Measurements from ENCODE around the gene B3GAT1. TPM values are rescaled to one million over a fixed set of nuclear protein-coding genes. Genes with fewer than 3 reads are reported as not detected.
"Not testable (repeated sequence)": the region's sequence is repeated elsewhere in the genome, so short reads cannot be mapped to it uniquely, and the experiment has no call there.

B3GAT1 gene
- polyA plus RNA-seq, 2 donors, result 0.02 to 0.10 TPM

DNA sequence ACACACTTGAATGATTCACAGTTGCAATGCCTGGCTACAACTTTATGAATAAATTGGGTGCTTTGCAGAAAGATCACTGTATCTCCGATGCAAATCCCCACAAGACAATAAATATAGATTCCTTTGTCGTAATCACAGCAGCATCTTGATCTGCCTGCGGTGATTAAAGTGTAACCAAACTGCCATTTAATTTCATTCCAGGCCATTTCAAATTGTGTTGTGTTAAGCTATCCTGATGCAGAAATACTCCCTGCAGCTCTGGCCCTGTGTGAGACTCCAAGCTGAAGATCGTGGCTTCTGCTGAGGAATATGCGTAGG is 40.8 kb upstream of the B3GAT1 start:
- Histone ChIP-seq H3K4me1 (ENCODE audit: control insufficient read depth in 2 of 2, insufficient read depth in 2 of 2, low read length in 1 of 2) (no peaks in the 10 kb centered on the region), H3K27ac (ENCODE audit: low read depth in 2 of 2, low read length in 1 of 2) (no peak overlapping the region), H3K4me3 (ENCODE audit: low read depth in 1 of 2, low read length in 2 of 2) (no peak overlapping the region), H3K36me3 (ENCODE audit: control insufficient read depth in 2 of 2, insufficient read depth in 2 of 2, low read length in 1 of 2) (no peaks in the 10 kb centered on the region), H3K27me3 (ENCODE audit: control insufficient read depth in 1 of 2, insufficient read depth in 2 of 2, low read length in 2 of 2) (no peaks in the 10 kb centered on the region), H3K9me3 (ENCODE audit: control insufficient read depth in 2 of 2, insufficient read depth in 1 of 2, low read depth in 1 of 2, low read length in 1 of 2) (peaks cover 2 to 12% of the 10 kb centered on the region in 2 donors)
- whole genome bisulfite sequencing, 2 donors, result 83 to 86% methylated on average over 5 of the region's 5 CpGs

DNA sequence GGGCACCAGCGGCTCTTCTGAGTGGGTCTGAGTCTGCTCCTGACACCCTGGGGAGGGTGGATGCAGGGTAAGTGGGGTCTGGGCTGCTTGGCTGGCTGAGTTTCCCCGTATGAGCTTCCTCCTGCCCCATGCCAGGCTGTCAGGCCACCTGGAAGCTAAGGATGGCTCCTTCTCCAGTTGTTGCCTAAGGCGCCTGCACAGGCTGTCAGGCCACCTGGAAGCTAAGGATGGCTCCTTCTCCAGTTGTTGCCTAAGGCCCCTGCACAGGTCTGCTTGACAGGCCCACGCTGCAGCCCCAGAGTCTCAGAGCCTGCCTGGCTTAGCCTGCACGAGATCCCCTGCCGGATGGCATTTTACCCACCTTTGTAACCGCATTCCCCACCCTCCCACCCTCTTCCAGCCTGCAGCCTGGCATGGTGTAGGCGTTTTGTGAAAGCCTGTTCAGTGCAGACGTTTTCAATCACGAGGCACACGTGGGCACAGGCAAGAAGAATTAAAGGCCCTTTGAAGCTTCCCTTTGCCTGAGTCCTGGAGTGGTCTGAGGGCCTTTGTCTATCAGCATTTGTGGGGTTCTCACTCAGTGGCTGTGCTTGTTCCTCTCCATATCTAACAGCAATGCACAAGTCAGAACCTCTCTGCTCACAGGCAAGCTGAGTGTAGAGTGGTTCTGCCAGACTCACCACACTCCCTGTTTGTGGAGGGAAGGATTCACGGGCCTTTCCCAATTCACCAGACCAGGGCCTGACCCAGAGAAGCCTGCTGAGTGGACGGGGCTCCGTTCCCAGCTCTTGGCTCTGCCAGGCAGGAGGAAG is 40.2 kb upstream of the B3GAT1 start:
- H3K27ac ChIP-seq (ENCODE audit: low read depth in 2 of 2, low read length in 1 of 2), result no peak overlapping the region
- WGBS, 2 donors, result 79% methylated on average over 14 of the region's 14 CpGs
- H3K36me3 ChIP-seq (ENCODE audit: control insufficient read depth in 2 of 2, insufficient read depth in 2 of 2, low read length in 1 of 2), result no peaks in the 10 kb centered on the region
- no peak overlapping the region for H3K4me3 ChIP-seq (ENCODE audit: low read depth in 1 of 2, low read length in 2 of 2)
- H3K27me3 ChIP-seq (ENCODE audit: control insufficient read depth in 1 of 2, insufficient read depth in 2 of 2, low read length in 2 of 2), result no peaks in the 10 kb centered on the region
- H3K4me1 ChIP-seq (ENCODE audit: control insufficient read depth in 2 of 2, insufficient read depth in 2 of 2, low read length in 1 of 2), result no peaks in the 10 kb centered on the region
- peaks cover 2 to 10% of the 10 kb centered on the region in 2 donors for H3K9me3 ChIP-seq (ENCODE audit: control insufficient read depth in 2 of 2, insufficient read depth in 1 of 2, low read depth in 1 of 2, low read length in 1 of 2)

DNA sequence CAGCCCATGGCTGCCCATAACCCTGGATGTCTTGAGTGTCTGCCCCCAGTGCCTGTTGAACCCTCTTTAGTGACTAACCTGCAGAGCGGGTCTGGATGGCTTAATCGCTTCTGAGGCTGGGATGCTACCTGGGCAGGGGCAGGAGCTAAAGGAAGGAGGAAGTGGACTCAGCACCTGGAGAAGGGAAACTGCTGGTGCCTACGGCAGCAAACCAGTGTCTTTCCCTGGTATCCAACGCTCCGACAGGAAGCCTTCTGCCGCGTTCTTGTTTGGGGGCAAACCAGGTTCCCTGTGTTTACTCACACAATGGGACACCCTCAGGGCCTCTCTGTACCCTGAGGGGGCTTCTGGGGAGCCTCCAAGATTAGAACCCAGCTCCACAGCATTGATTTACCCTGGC is 38.1 kb upstream of the B3GAT1 start:
- WGBS, 2 donors, result 88 to 89% methylated on average over 7 of the region's 7 CpGs
- Histone ChIP-seq H3K27me3 (ENCODE audit: control insufficient read depth in 1 of 2, insufficient read depth in 2 of 2, low read length in 2 of 2) (no peaks in the 10 kb centered on the region), H3K4me1 (ENCODE audit: control insufficient read depth in 2 of 2, insufficient read depth in 2 of 2, low read length in 1 of 2) (no peaks in the 10 kb centered on the region), H3K4me3 (ENCODE audit: low read depth in 1 of 2, low read length in 2 of 2) (no peak overlapping the region), H3K36me3 (ENCODE audit: control insufficient read depth in 2 of 2, insufficient read depth in 2 of 2, low read length in 1 of 2) (no peaks in the 10 kb centered on the region), H3K9me3 (ENCODE audit: control insufficient read depth in 2 of 2, insufficient read depth in 1 of 2, low read depth in 1 of 2, low read length in 1 of 2) (peaks cover 2 to 10% of the 10 kb centered on the region in 2 donors), H3K27ac (ENCODE audit: low read depth in 2 of 2, low read length in 1 of 2) (no peak overlapping the region)

DNA sequence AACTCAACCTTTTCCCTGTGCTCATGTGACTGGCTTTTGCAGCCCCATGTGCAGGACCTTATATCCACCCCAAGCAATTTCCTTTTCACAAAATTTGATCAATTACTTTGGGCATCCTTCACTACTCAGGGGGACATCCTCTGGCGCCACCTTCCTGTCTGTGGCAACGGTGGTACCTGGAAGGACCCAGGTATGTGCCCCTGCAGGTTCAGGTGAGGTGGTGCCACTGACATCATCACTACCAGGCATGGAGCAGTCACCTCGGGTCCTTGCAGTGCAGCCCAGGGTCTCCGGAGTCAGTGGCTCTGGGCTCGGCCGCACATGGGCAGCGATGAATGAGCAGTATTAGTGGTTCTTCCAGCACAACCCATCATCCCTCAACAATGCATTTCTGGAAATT is 37.7 kb upstream of the B3GAT1 start:
- H3K9me3 ChIP-seq (ENCODE audit: control insufficient read depth in 2 of 2, insufficient read depth in 1 of 2, low read depth in 1 of 2, low read length in 1 of 2), result peaks cover 2 to 6% of the 10 kb centered on the region in 2 donors
- H3K36me3 ChIP-seq (ENCODE audit: control insufficient read depth in 2 of 2, insufficient read depth in 2 of 2, low read length in 1 of 2), result no peaks in the 10 kb centered on the region
- H3K4me1 ChIP-seq (ENCODE audit: control insufficient read depth in 2 of 2, insufficient read depth in 2 of 2, low read length in 1 of 2), result no peaks in the 10 kb centered on the region
- no peak overlapping the region for H3K27ac ChIP-seq (ENCODE audit: low read depth in 2 of 2, low read length in 1 of 2)
- 68 to 72% methylated on average over 7 of the region's 7 CpGs for WGBS, 2 donors
- no peaks in the 10 kb centered on the region for H3K27me3 ChIP-seq (ENCODE audit: control insufficient read depth in 1 of 2, insufficient read depth in 2 of 2, low read length in 2 of 2)
- H3K4me3 ChIP-seq (ENCODE audit: low read depth in 1 of 2, low read length in 2 of 2), result no peak overlapping the region

DNA sequence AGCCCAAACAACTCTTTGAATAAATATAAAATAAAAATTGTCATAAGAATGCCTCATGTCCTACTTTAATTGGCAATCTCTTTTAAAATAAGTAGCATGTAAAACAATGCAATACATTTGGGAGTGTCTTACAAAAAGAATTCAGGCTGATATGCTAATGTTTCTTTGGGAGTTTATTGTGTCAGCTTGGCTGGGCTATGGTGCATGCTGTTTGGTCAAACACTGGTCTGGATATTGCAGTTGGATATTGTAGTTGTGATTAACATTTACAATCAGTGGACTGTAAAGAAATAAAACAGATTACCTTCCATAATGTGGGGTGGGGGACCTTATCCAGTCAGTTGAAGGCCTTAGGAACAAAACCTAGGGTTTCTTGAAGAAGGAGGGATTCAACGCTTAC is 37.0 kb upstream of the B3GAT1 start:
- WGBS, 2 donors, result 92 to 93% methylated on average over 1 of the region's 1 CpG
- no peak overlapping the region for H3K27ac ChIP-seq (ENCODE audit: low read depth in 2 of 2, low read length in 1 of 2)

DNA sequence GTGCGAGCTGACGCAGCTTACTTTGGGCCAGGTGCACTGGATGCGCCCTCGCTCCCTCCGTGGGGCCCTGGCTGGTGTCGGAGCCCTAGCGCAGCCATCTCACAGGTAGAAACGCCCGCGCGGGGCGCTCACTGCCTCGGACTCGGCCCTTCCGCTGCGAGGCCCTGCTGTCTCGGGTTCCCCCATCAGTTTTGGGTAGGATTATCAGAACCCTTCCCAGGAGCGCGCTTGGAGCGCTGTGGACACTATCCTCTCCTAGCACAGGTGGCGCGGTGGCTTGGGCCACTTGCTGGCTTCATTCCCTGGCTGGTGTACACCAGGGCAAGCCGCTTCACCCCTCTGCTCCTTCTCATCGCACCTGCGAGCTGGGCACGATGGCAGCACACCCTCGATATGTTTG is 35.7 kb upstream of the B3GAT1 start:
- Histone ChIP-seq H3K4me1 (ENCODE audit: control insufficient read depth in 2 of 2, insufficient read depth in 2 of 2, low read length in 1 of 2) (no peaks in the 10 kb centered on the region), H3K27me3 (ENCODE audit: control insufficient read depth in 1 of 2, insufficient read depth in 2 of 2, low read length in 2 of 2) (no peaks in the 10 kb centered on the region), H3K9me3 (ENCODE audit: control insufficient read depth in 2 of 2, insufficient read depth in 1 of 2, low read depth in 1 of 2, low read length in 1 of 2) (peaks cover 0 to 4% of the 10 kb centered on the region in 2 donors), H3K27ac (ENCODE audit: low read depth in 2 of 2, low read length in 1 of 2) (no peak overlapping the region), H3K36me3 (ENCODE audit: control insufficient read depth in 2 of 2, insufficient read depth in 2 of 2, low read length in 1 of 2) (no peaks in the 10 kb centered on the region), H3K4me3 (ENCODE audit: low read depth in 1 of 2, low read length in 2 of 2) (no peak overlapping the region)
- WGBS, 2 donors, result 92 to 93% methylated on average over 25 to 27 of the region's 27 CpGs

More for the DNA sequence above, 37.0 kb upstream of the B3GAT1 start:
- H3K36me3 ChIP-seq (ENCODE audit: control insufficient read depth in 2 of 2, insufficient read depth in 2 of 2, low read length in 1 of 2), result no peaks in the 10 kb centered on the region
- H3K9me3 ChIP-seq (ENCODE audit: control insufficient read depth in 2 of 2, insufficient read depth in 1 of 2, low read depth in 1 of 2, low read length in 1 of 2), result peaks cover 2 to 4% of the 10 kb centered on the region in 2 donors
- no peaks in the 10 kb centered on the region for H3K4me1 ChIP-seq (ENCODE audit: control insufficient read depth in 2 of 2, insufficient read depth in 2 of 2, low read length in 1 of 2)
- H3K4me3 ChIP-seq (ENCODE audit: low read depth in 1 of 2, low read length in 2 of 2), result no peak overlapping the region
- H3K27me3 ChIP-seq (ENCODE audit: control insufficient read depth in 1 of 2, insufficient read depth in 2 of 2, low read length in 2 of 2), result no peaks in the 10 kb centered on the region

- Histone ChIP-seq H3K4me3 (ENCODE audit: low read depth in 1 of 2, low read length in 2 of 2) (no peak overlapping the region), H3K27me3 (ENCODE audit: control insufficient read depth in 1 of 2, insufficient read depth in 2 of 2, low read length in 2 of 2) (peaks cover 0 to 3% of the 10 kb centered on the region in 2 donors), H3K4me1 (ENCODE audit: control insufficient read depth in 2 of 2, insufficient read depth in 2 of 2, low read length in 1 of 2) (no peaks in the 10 kb centered on the region), H3K27ac (ENCODE audit: low read depth in 2 of 2, low read length in 1 of 2) (no peak overlapping the region), H3K9me3 (ENCODE audit: control insufficient read depth in 2 of 2, insufficient read depth in 1 of 2, low read depth in 1 of 2, low read length in 1 of 2) (peaks cover 0 to 2% of the 10 kb centered on the region in 2 donors), H3K36me3 (ENCODE audit: control insufficient read depth in 2 of 2, insufficient read depth in 2 of 2, low read length in 1 of 2) (no peaks in the 10 kb centered on the region)
- 82 to 83% methylated on average over 16 of the region's 16 CpGs for WGBS, 2 donors
These were observed 33.7 kb upstream of the B3GAT1 start for GRCh38 chr11:134445601-134446325.

GRCh38 chr11:134444160-134445108 is 32.4 kb upstream of the B3GAT1 start:
- not testable (repeated sequence) for H3K27ac ChIP-seq (ENCODE audit: low read depth in 2 of 2, low read length in 1 of 2); H3K27me3 ChIP-seq (ENCODE audit: control insufficient read depth in 1 of 2, insufficient read depth in 2 of 2, low read length in 2 of 2); H3K4me3 ChIP-seq (ENCODE audit: low read depth in 1 of 2, low read length in 2 of 2); H3K4me1 ChIP-seq (ENCODE audit: control insufficient read depth in 2 of 2, insufficient read depth in 2 of 2, low read length in 1 of 2); H3K9me3 ChIP-seq (ENCODE audit: control insufficient read depth in 2 of 2, insufficient read depth in 1 of 2, low read depth in 1 of 2, low read length in 1 of 2); H3K36me3 ChIP-seq (ENCODE audit: control insufficient read depth in 2 of 2, insufficient read depth in 2 of 2, low read length in 1 of 2)
- 80% methylated on average over 15 to 17 of the region's 17 CpGs for WGBS, 2 donors

DNA sequence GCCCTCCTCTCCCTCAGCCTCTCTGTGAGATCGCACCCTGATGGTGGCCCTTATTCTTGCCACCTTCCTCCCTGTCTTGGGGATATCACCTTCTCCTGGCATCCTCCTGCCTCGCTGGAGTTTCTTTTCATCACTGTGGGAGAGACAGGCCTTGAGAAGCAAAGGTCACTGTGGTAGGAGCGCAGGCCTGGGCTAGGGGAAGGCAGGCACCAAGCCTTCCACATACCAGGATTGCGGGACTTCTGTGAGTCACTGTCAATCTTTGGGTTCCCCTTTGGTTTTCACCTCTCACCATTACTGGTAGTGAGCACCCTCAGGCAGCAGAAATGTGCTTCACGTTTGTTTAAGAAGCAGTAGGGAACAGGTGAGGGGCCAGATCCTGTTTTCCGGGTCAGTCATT is 31.2 kb upstream of the B3GAT1 start:
- WGBS, 2 donors, result 68 to 74% methylated on average over 6 of the region's 6 CpGs
- H3K27ac ChIP-seq (ENCODE audit: low read depth in 2 of 2, low read length in 1 of 2), result no peak overlapping the region
- no peaks in the 10 kb centered on the region for H3K36me3 ChIP-seq (ENCODE audit: control insufficient read depth in 2 of 2, insufficient read depth in 2 of 2, low read length in 1 of 2)
- H3K4me3 ChIP-seq (ENCODE audit: low read depth in 1 of 2, low read length in 2 of 2), result no peak overlapping the region
- H3K9me3 ChIP-seq (ENCODE audit: control insufficient read depth in 2 of 2, insufficient read depth in 1 of 2, low read depth in 1 of 2, low read length in 1 of 2), result peaks cover 0 to 2% of the 10 kb centered on the region in 2 donors
- H3K4me1 ChIP-seq (ENCODE audit: control insufficient read depth in 2 of 2, insufficient read depth in 2 of 2, low read length in 1 of 2), result peaks cover 0 to 2% of the 10 kb centered on the region in 2 donors
- peaks cover 0 to 3% of the 10 kb centered on the region in 2 donors for H3K27me3 ChIP-seq (ENCODE audit: control insufficient read depth in 1 of 2, insufficient read depth in 2 of 2, low read length in 2 of 2)

Measured in esophagus (tissue), 2 donors.